GM11168 (cell line): ENCODE results near the gene ARMH2.

ENCODE experiments used
- in situ Hi-C: fragments of 300-500 bp; cut with MboI; formaldehyde crosslinking; loops from one replicate; pipeline ENCODE4 v1.12.0; 2022; ENCODE audit warnings: low sequenced_read_pairs; ENCODE audit not compliant: unreplicated experiment

ARMH2 gene

DNA sequence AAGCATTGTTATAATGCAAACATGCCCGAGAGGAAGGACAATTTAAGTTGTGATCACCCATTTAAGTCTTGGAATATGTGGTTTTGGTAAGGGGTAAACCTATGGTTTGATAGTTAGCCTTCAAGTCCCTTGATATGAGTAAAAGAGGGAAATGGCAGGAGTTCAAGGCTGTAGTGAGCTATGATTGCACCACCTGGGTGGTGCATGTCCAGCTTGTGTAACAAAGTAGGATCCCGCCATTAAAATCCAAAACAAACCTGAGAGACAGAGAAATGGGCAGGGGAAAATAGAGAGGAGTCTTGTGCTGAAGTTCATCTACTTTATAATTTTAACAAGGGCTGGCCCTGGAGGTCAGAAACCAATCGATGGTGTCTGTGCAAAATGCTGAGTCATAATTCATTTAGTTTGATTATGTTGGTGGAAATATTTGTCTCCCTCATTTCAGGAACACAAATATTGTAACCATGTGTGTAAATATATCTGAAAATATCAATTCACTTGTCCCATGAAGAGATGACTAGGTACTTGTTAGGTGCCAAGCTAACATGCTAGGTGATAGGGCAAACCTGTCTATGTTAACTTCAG is 23.2 kb upstream of the ARMH2 start:
- in situ Hi-C loops = no loop called here

- in situ Hi-C loops = no loop called here
Observed at GRCh38 chr6:24818346-24818745, 19.6 kb upstream of the ARMH2 start.

GRCh38 chr6:24809728-24810127 is 11.0 kb upstream of the ARMH2 start:
- in situ Hi-C loops = no loop called here

DNA sequence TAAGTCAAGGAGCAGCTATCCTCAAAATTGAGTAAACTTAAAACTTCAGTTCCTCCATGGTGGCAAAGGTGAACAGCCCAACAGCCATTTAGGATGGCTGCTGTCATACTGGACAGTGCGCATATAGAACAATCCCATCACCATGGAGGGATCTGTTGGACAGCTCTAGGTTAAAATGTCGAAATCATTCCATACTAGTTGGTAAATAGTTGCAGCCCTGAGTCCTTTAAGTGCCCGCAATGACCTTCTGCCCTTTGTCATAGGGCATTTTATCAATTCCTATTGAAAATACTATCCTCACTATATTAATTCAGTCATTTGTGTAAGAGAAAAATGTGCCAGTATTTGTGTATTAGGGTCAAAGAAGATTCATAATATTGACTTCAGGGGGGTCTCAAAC is 8.9 kb upstream of the ARMH2 start:
- in situ Hi-C loops = no loop called here

DNA sequence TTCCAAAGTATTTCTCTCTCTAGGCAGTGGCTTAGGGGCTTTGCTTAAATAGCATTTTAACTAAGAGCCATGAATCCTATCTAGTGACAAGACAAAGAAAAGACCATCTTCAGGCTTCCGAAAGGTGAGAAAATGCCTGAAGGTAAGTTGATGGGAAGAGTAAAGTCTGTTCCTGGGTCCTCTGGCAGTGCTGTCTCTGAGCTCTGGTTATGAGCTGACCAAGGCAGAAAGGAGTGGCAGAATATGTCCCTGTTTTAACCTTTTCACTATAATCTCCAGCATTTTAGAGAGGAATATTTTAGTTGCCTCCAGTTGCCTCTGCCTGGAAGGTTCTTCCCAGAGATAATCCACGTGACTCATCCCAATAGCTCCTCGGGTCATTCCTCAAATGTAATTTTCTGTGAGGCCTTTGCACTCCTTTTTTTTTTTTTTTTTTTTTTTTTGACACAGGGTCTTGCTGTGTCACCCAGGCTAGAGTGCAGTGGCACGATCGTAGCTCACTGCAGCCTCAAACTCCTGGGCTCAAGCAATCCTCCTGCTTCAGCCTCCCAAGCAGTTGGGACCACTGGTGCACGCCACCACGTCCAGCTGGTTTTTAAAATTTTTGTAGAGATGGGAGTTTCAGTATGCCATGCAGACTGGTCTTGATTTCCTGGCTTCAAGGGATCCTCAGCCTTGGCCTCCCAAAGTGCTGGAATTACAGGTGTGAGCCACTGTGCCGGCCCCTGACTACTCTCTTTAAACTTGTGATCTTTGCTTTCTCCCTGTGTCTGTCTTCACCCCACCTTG is 3.7 kb upstream of the ARMH2 start:
- in situ Hi-C loops = no loop called here

DNA sequence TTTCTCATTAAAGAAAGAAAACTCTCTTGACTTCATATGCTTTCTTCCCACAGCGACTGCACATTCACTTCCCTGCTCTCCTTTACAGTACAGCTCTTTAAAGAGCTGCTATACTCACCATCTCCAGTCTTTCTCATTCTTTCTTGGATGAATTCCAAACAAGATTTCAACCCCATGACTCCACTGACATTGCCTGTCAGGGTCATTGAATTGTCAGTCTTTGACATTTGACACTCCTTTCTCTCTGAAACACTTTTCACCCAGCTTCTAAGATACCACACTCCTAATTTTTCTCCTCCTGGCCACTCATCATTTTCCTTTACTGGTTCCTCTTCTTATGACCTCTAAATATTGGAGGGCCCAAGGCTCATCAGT is 811 bp upstream of the ARMH2 start:
- in situ Hi-C loops = no loop called here

- in situ Hi-C loops = no loop called here
Observed at GRCh38 chr6:24797596-24798216, 1.0 kb downstream of the ARMH2 start.

DNA sequence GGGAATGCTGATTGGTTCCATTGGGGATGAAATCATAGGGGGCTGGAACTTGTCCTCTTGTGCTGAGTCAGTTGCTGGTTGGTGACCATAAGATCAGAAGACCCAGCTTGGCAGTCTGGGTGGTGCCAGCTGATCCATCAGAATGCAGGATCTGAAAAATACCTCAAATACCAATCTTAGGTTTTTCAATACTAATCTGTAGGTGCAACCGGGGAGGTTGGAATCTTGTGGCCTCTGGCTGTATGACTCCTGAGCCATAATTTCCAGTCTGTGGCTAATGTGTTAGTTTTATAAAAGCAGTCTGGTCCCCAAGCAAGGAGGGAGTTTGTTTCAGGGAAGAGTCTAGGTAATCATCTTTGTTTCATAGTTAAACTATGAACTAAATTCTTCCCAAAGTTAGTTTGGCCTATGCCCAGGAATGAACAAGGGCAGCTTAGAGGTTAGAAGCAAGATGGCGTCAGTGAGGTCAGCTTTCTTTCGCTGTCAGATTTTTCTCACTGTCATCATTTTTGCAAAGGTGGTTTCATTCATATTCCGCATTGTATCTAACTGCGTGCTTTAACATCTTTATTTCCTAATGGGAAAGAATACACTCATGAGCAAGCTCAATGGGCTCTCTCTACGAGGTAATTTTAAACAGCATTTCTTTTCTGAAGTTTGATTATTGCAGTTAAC is 2.0 kb downstream of the ARMH2 start:
- in situ Hi-C loops = no loop called here

GRCh38 chr6:24795106-24795505 is 3.6 kb downstream of the ARMH2 start:
- in situ Hi-C loops = no loop called here

GRCh38 chr6:24788031-24788665 is 10.6 kb downstream of the ARMH2 start:
- in situ Hi-C loops = no loop called here

DNA sequence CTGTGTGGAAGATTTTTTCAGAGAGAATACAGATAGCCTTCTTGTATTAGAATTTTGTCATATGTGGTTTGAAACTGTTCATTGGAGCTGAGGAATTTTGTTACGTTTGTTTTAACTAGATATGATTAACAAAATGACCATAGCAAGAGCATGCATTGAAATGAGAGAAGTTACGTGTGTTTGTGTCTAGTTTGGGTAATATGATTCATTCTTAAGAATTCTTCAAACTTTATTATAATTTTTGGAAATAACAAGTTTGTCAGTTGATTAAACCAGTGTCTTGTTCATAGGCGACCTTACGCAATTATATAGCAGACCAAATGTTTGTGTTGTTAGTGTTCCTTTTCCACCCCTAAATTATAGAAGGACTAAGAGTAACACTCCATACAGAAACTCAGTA is 18.5 kb downstream of the ARMH2 start:
- in situ Hi-C loops = no loop called here

GRCh38 chr6:24779416-24780016 is 19.2 kb downstream of the ARMH2 start:
- in situ Hi-C loops = no loop called here

DNA sequence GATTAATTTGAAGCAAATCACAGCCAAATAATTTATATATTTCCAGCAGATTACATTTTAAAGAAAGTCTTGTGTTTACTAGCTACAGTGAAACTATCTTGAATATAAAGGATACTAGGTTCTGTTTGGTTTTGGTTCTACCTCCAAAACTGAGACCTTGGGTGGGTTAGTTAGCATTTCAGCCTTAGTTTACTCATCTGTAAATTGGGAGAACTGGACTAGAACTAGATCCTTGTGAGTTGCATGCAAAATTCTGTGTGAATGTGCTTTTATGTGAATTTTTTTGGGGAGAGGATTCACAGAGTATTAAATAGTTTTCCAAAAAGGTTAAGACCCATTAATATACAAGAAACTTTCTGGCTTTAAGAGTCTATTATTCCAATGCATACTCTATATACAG is 19.8 kb downstream of the ARMH2 start:
- in situ Hi-C loops = no loop called here

DNA sequence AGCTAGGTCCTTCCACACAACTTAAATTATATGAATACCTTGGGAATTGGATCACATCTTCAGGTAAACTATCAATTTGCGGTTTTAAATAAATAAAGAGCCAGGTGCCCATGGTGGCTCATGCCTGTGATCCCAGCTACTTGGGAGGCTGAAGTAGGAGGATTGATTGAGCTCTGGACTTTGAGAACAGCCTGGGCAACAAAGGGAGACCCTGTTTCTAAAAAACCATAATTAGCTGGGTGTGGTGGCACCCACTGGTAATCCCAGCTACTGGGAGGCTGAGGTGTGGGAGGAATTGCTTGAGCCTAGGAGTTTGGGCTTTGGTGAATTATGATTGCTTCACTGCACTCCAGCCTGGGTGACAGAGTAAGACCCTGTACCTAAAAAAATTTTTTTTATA is 20.6 kb downstream of the ARMH2 start:
- in situ Hi-C loops = no loop called here

DNA sequence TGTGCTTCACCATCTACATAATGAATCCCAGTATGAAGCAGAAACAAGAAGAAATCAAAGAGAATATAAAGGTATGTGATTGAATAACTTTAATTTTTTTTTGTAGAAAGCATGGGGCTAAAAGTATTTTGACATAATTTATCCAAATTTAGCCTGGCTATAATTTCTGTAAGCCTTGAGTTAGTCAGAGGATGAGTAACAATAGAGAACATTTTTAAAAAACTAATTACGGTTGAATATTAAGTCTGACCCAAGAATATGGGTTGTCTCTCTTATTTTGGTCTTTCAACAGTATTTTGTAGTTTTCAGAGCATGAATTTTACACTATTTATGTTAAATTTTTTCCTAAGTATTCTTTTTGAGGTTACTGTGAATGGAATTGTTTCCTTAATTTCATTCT is 21.5 kb downstream of the ARMH2 start:
- in situ Hi-C loops = no loop called here

DNA sequence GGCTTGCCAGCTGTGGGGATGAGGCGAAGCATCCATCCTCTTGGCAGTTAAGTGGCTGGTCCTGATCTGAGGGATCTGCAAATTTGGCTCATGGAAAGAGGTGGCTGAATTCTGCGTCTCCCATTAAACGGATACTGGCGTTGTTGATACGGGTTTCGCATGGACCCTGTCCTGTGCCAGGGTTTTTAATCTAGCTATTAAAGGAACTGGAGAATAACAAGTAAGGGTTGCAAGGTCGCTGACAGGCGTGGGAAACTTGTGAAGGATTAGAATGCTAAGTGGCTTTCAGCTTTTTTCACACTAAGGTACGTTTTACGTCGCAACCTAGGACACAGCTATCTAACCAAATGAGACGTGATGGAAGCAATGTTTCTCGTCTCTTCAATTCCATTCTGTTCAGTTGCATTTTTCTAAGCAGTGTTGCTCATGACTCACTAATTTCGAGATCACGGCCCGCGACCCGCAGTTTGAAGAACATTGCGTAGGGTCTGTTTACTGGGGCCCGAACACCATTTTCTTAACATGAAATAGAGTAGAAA is 23.1 kb downstream of the ARMH2 start:
- in situ Hi-C loops = no loop called here

- in situ Hi-C loops = no loop called here
Observed at GRCh38 chr6:24774696-24775519, 23.8 kb downstream of the ARMH2 start, which contains the start of gene GMNN. Gene GMNN (plus strand): TSS chr6:24774937. CDS start chr6:24777247, 2,310 bp downstream.

- in situ Hi-C loops = loop anchor here (10.0 kb wide), 1 partner anchor 184 kb away; no protein-coding TSS in a partner anchor
Observed at GRCh38 chr6:24768361-24768760, 30.4 kb downstream of the ARMH2 start.
